Loucy (cell line): ENCODE measurements around the gene UBE2D2.
A peak's percentile ranks its signal among the peaks of the same experiment; 100 is the strongest.

ENCODE experiments used
- CTCF ChIP-seq: fragments of 200-600 bp; sonication (generic); conservative IDR thresholded peaks from 2 replicates; pipeline ENCODE4 v1.5.1; 2014; ENCODE audit warnings: mild to moderate bottlenecking, antibody characterized with exemption, low read length
- EZH2phosphoT487 ChIP-seq: fragments of 200-600 bp; IDR thresholded peaks from 2 replicates; pipeline ENCODE4 v1.6.1; 2018; ENCODE audit warnings: antibody characterized with exemption, mild to moderate bottlenecking, moderate library complexity, borderline replicate concordance

GRCh38 chr5:139517683-139518564 is 43.2 kb upstream of the UBE2D2 start:
- TF ChIP-seq CTCF (peak; percentile 87), EZH2phosphoT487 (no peak)
